DOHH2 (cell line): ENCODE measurements around the gene ARL8A.

Source experiments
- H3F3A ChIP-seq: fragments of 200-600 bp; sonication (generic), shearing (Covaris generic); 2 replicates; pipeline ENCODE4 v1.6.0; 2016; ENCODE audit warnings: antibody characterized with exemption, mild to moderate bottlenecking; ENCODE audit not compliant: control insufficient read depth, insufficient read depth
- H3K27ac ChIP-seq: fragments of 200-600 bp; sonication (generic); 2 replicates; pipeline ENCODE4 v1.5.1; 2014; ENCODE audit warnings: low read depth, mild to moderate bottlenecking, low read length, moderate library complexity
- H3K27me3 ChIP-seq: fragments of 200-600 bp; sonication (generic); 2 replicates; pipeline ENCODE4 v1.6.1; 2014; ENCODE audit warnings: mild to moderate bottlenecking, low read length, mixed read lengths; ENCODE audit not compliant: control insufficient read depth
- H3K36me3 ChIP-seq: fragments of 200-600 bp; sonication (generic); 2 replicates; pipeline ENCODE4 v1.6.1; 2014; ENCODE audit warnings: mild to moderate bottlenecking, low read length, moderate library complexity, mixed read lengths; ENCODE audit not compliant: control insufficient read depth
- H3K4me1 ChIP-seq: fragments of 200-600 bp; sonication (generic); 2 replicates; pipeline ENCODE4 v1.6.1; 2014; ENCODE audit warnings: mild to moderate bottlenecking, low read length, mixed read lengths; ENCODE audit not compliant: control insufficient read depth
- H3K4me2 ChIP-seq: fragments of 200-600 bp; sonication (generic); 2 replicates; pipeline ENCODE4 v1.6.0; 2014; ENCODE audit warnings: mild to moderate bottlenecking, low read length, moderate library complexity
- H3K4me3 ChIP-seq: fragments of 200-600 bp; sonication (generic); 2 replicates; pipeline ENCODE4 v1.5.1; 2014; ENCODE audit warnings: mild to moderate bottlenecking, low read length, mixed read lengths
- H3K79me2 ChIP-seq: fragments of 200-600 bp; sonication (generic); 2 replicates; pipeline ENCODE4 v1.6.1; 2014; ENCODE audit warnings: mild to moderate bottlenecking, low read length, mixed read lengths; ENCODE audit not compliant: control insufficient read depth
- H3K9me2 ChIP-seq: fragments of 200-600 bp; sonication (generic); replicated peaks from 2 replicates; pipeline ENCODE4 v1.6.1; 2014; ENCODE audit warnings: mild to moderate bottlenecking, low read length, mixed read lengths; ENCODE audit not compliant: control insufficient read depth
- H3K9me3 ChIP-seq: fragments of 200-600 bp; sonication (generic); 2 replicates; pipeline ENCODE4 v1.6.1; 2014; ENCODE audit warnings: antibody characterized with exemption, low read length, mixed read lengths; ENCODE audit not compliant: control insufficient read depth, insufficient read depth
- H4K20me1 ChIP-seq: fragments of 200-600 bp; sonication (generic); 2 replicates; pipeline ENCODE4 v1.6.0; 2014; ENCODE audit warnings: low read depth, mild to moderate bottlenecking, antibody characterized with exemption, low read length, moderate library complexity; ENCODE audit not compliant: control insufficient read depth, insufficient read depth
- CTCF ChIP-seq: fragments of 200-600 bp; sonication (generic); IDR thresholded peaks from one replicate; pipeline ENCODE4 v1.5.1; 2014; ENCODE audit warnings: antibody characterized with exemption, mild to moderate bottlenecking, low read depth, low read length; ENCODE audit not compliant: poor library complexity, severe bottlenecking
- EZH2phosphoT487 ChIP-seq: fragments of 200-600 bp; sonication (generic); IDR thresholded peaks from 2 replicates; pipeline ENCODE4 v1.6.1; 2017; ENCODE audit warnings: borderline replicate concordance, mild to moderate bottlenecking, antibody characterized with exemption, low read length, moderate library complexity, mixed read lengths

The ARL8A gene

GRCh38 chr1:202165267-202165941 lies 20.9 kb upstream of the ARL8A start:
- H3K27ac ChIP-seq: no peak overlapping the region
- H3K4me2 ChIP-seq: peak overlapping the region; percentile 59
- H3K4me3 ChIP-seq: no peak overlapping the region

GRCh38 chr1:202164271-202165037 lies 19.9 kb upstream of the ARL8A start:
- Histone ChIP-seq H3F3A (no peaks in the 10 kb centered on the region), H3K9me3 (no peaks in the 10 kb centered on the region), H3K9me2 (no peaks in the 10 kb centered on the region), H3K27me3 (no peaks in the 10 kb centered on the region), H3K36me3 (peaks cover 9% of the 10 kb centered on the region), H3K27ac (no peak overlapping the region), H3K4me3 (peak overlapping the region; percentile 32), H3K4me1 (peaks cover 61% of the 10 kb centered on the region), H3K4me2 (peak overlapping the region; percentile 59), H4K20me1 (no peaks in the 10 kb centered on the region), H3K79me2 (peaks cover 18% of the 10 kb centered on the region)
- TF ChIP-seq EZH2phosphoT487 (no peak), CTCF (no peak)

More at GRCh38 chr1:202165267-202165941, 20.9 kb upstream of the ARL8A start:
- no peaks in the 10 kb centered on the region for H3K9me2 ChIP-seq
- TF ChIP-seq EZH2phosphoT487 (no peak), CTCF (no peak)
- H3K36me3 ChIP-seq: no peaks in the 10 kb centered on the region; the same call in 1 of the 2 replicates
- no peaks in the 10 kb centered on the region for H4K20me1 ChIP-seq
- H3K27me3 ChIP-seq: no peaks in the 10 kb centered on the region
- no peaks in the 10 kb centered on the region for H3F3A ChIP-seq
- peaks cover 9% of the 10 kb centered on the region for H3K79me2 ChIP-seq
- peaks cover 53% of the 10 kb centered on the region for H3K4me1 ChIP-seq
- no peaks in the 10 kb centered on the region for H3K9me3 ChIP-seq

- H3F3A ChIP-seq: peaks cover 3% of the 10 kb centered on the region
- no peak for TF ChIP-seq CTCF
- no peak for TF ChIP-seq EZH2phosphoT487
- peaks cover 27% of the 10 kb centered on the region for H3K79me2 ChIP-seq
- peak overlapping the region; percentile 80 for H3K4me3 ChIP-seq
- H4K20me1 ChIP-seq: no peaks in the 10 kb centered on the region
- H3K27me3 ChIP-seq: no peaks in the 10 kb centered on the region
- H3K9me2 ChIP-seq: no peaks in the 10 kb centered on the region
- peak overlapping the region; percentile 88 for H3K4me2 ChIP-seq
- no peak overlapping the region for H3K27ac ChIP-seq
- H3K4me1 ChIP-seq: peaks cover 70% of the 10 kb centered on the region
- H3K9me3 ChIP-seq: no peaks in the 10 kb centered on the region
- H3K36me3 ChIP-seq: peaks cover 18% of the 10 kb centered on the region
Observed at GRCh38 chr1:202163281-202164270, 19.0 kb upstream of the ARL8A start.
